GM23338 (cell line): ENCODE results near the gene THRB. TPM values are rescaled to one million over a fixed set of nuclear protein-coding genes. Genes with fewer than 3 reads are reported as not detected.

Source experiments
- ATAC-seq: fragments of 200-7000 bp; cut with Tn5 transposase; 3 replicates; pipeline ENCODE4 v1.9.1; 2020
- DNase-seq: peaks from one replicate; pipeline ENCODE4 v3.0.0-alpha.2; 2015; ENCODE audit warnings: low spot score
- H2AFZ ChIP-seq: fragments of 200-600 bp; sonication (generic); 2 replicates; pipeline ENCODE4 v1.8.0; 2016; ENCODE audit warnings: antibody characterized with exemption, mild to moderate bottlenecking, moderate library complexity
- H3F3A ChIP-seq: fragments of 200-600 bp; sonication (generic); replicated peaks from 2 replicates; pipeline ENCODE4 v1.8.0; 2017; ENCODE audit warnings: antibody characterized with exemption, mixed run types, low read depth
- H3K27ac ChIP-seq: fragments of 200-600 bp; sonication (generic); 2 replicates; pipeline ENCODE4 v1.6.1; 2016; ENCODE audit warnings: low read depth
- H3K27me3 ChIP-seq: fragments of 200-600 bp; sonication (generic); 2 replicates; pipeline ENCODE4 v1.8.0; 2016; ENCODE audit warnings: mild to moderate bottlenecking, mixed run types, moderate library complexity; ENCODE audit not compliant: insufficient read depth
- H3K36me3 ChIP-seq: fragments of 200-600 bp; sonication (generic); 2 replicates; pipeline ENCODE4 v1.8.0; 2016; ENCODE audit warnings: mild to moderate bottlenecking; ENCODE audit not compliant: insufficient read depth
- H3K4me1 ChIP-seq: fragments of 200-600 bp; sonication (generic); 2 replicates; pipeline ENCODE4 v1.8.0; 2016; ENCODE audit warnings: mild to moderate bottlenecking, moderate library complexity; ENCODE audit not compliant: insufficient read depth
- H3K4me2 ChIP-seq: fragments of 200-600 bp; sonication (generic); 2 replicates; pipeline ENCODE4 v1.7.1; 2017; ENCODE audit warnings: mixed run types
- H3K4me3 ChIP-seq: fragments of 200-600 bp; sonication (generic); 2 replicates; pipeline ENCODE4 v1.6.1; 2016; ENCODE audit warnings: mixed run types
- H3K79me2 ChIP-seq: fragments of 200-600 bp; sonication (generic); replicated peaks from 2 replicates; pipeline ENCODE4 v1.8.0; 2017; ENCODE audit warnings: mild to moderate bottlenecking; ENCODE audit not compliant: insufficient read depth
- H3K9me2 ChIP-seq: fragments of 200-600 bp; sonication (generic); 2 replicates; pipeline ENCODE4 v1.8.0; 2017; ENCODE audit not compliant: insufficient read depth
- H4K20me1 ChIP-seq: fragments of 200-600 bp; sonication (generic); replicated peaks from 2 replicates; pipeline ENCODE4 v1.8.0; 2017; ENCODE audit warnings: mild to moderate bottlenecking; ENCODE audit not compliant: insufficient read depth
- H3K27ac Mint-ChIP-seq: 2 replicates; pipeline ENCODE4 v1.8.0; 2020; ENCODE audit warnings: inconsistent platforms, mild to moderate bottlenecking, moderate library complexity, mixed read lengths
- H3K27me3 Mint-ChIP-seq: 3 replicates; pipeline ENCODE4 v1.8.0; 2022; ENCODE audit warnings: low read depth, mild to moderate bottlenecking, moderate library complexity, mixed read lengths, inconsistent platforms; ENCODE audit not compliant: insufficient read depth, poor library complexity
- H3K36me3 Mint-ChIP-seq: 3 replicates; pipeline ENCODE4 v1.8.0; 2021; ENCODE audit warnings: low read depth, mild to moderate bottlenecking, inconsistent platforms, moderate library complexity, mixed read lengths
- H3K4me1 Mint-ChIP-seq: 3 replicates; pipeline ENCODE4 v1.8.0; 2020; ENCODE audit warnings: mild to moderate bottlenecking, inconsistent platforms, mixed read lengths
- H3K4me3 Mint-ChIP-seq: 3 replicates; pipeline ENCODE4 v1.8.0; 2021; ENCODE audit warnings: moderate library complexity, mild to moderate bottlenecking, inconsistent platforms, mixed read lengths
- H3K9me3 Mint-ChIP-seq: 3 replicates; pipeline ENCODE4 v1.8.0; 2020; ENCODE audit warnings: moderate library complexity, mild to moderate bottlenecking, inconsistent platforms, mixed read lengths
- CREB1 ChIP-seq: fragments of 250-450 bp; sonication (Bioruptor Pico); IDR thresholded peaks from 2 replicates; pipeline ENCODE4 v1.5.0; 2020; ENCODE audit warnings: low read depth, mild to moderate bottlenecking, moderate library complexity
- EZH2 ChIP-seq: fragments of 200-600 bp; sonication (generic); IDR thresholded peaks from one replicate; pipeline ENCODE4 v1.8.0; 2017; ENCODE audit warnings: antibody characterized with exemption, mild to moderate bottlenecking, low read depth; ENCODE audit not compliant: unreplicated experiment
- EZH2phosphoT487 ChIP-seq: fragments of 200-600 bp; sonication (generic); IDR thresholded peaks from one replicate; pipeline ENCODE4 v1.8.1; 2018; ENCODE audit warnings: antibody characterized with exemption; ENCODE audit not compliant: unreplicated experiment
- JUNB ChIP-seq: IDR thresholded peaks from one replicate; pipeline ENCODE4 v1.6.1; 2016; ENCODE audit warnings: antibody characterized with exemption; ENCODE audit not compliant: unreplicated experiment
- NANOG ChIP-seq: IDR thresholded peaks from 2 replicates; pipeline ENCODE4 v1.6.1; 2016; ENCODE audit warnings: antibody characterized with exemption, borderline replicate concordance
- POLR2AphosphoS5 ChIP-seq: IDR thresholded peaks from 2 replicates; pipeline ENCODE4 v1.6.1; 2016; ENCODE audit warnings: antibody characterized with exemption, low read depth
- STAT1 ChIP-seq: IDR thresholded peaks from one replicate; pipeline ENCODE4 v1.6.1; 2016; ENCODE audit warnings: antibody characterized with exemption; ENCODE audit not compliant: unreplicated experiment
- ZNF114 ChIP-seq: fragments of 250-450 bp; sonication (Bioruptor Pico); IDR thresholded peaks from 2 replicates; pipeline ENCODE4 v1.5.0; 2020; ENCODE audit warnings: mild to moderate bottlenecking, moderate library complexity
- ZNF331 ChIP-seq: fragments of 250-450 bp; sonication (Bioruptor Pico); IDR thresholded peaks from 2 replicates; pipeline ENCODE4 v1.5.0; 2020; ENCODE audit warnings: low read depth, mild to moderate bottlenecking, moderate library complexity
- polyA plus RNA-seq: library from polyadenylated mRNA; unstranded; fragments of >200 nt; fragmentation: Nextera tagmentation; extraction: Ambion mirVana; gene quantifications from 2 replicates; pipeline ENCODE4 v1.2.1, GENCODE V29; 2016
- total RNA-seq: library from RNA; depleted of rRNA; stranded (reverse); fragments of >200 nt; shearing (Covaris generic); gene quantifications from 2 replicates; pipeline ENCODE4 v1.2.3, GENCODE V29; 2014
- TF ChIP-seq, protein P1 (sequence below): IDR thresholded peaks from one replicate; pipeline ENCODE4 v1.6.1; 2018; ENCODE audit warnings: antibody characterized with exemption; ENCODE audit not compliant: unreplicated experiment
- TF ChIP-seq, protein P2 (sequence below), 2 experiments: fragments of 200-600 bp in 1 of 2; sonication (generic) in 1 of 2; conservative IDR thresholded peaks; 2 replicates each; pipeline versions ENCODE4 v1.5.1 to v1.6.1; 2016 to 2017; ENCODE audit warnings: antibody characterized with exemption in 2 of 2, low read depth in 2 of 2, mild to moderate bottlenecking in 2 of 2, moderate library complexity in 1 of 2
- TF ChIP-seq, protein P3 (sequence below): IDR thresholded peaks from 2 replicates; pipeline ENCODE4 v1.6.1; 2016; ENCODE audit warnings: antibody characterized with exemption
- TF ChIP-seq, protein P4 (sequence below): fragments of 250-450 bp; sonication (Bioruptor Pico); IDR thresholded peaks from 2 replicates; pipeline ENCODE4 v1.5.0; 2020; ENCODE audit warnings: mild to moderate bottlenecking, moderate library complexity

THRB gene
- total and polyA plus RNA-seq, 2 experiments from 2014 or later: 1.7 to 3.2 TPM

DNA sequence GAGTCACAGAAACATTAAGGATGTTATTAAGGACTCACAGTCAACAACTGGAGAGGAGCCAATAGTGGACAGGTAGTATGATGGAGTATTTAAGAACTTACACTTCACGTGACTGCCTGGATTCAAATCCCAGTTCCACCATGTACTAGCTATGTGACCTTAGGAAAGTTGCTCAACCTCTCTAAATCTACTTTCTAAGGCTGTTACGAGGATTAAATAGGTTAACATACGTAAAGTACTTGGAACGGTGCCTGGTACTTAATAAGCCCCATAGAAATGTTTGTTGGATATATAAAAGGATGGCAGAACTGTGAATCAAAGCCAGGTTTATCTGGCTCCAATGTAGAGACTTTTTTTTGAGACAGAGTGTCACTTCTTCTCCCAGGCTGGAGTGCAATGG is 24.4 kb downstream of the THRB start:
- Histone ChIP-seq H3K4me2 (no peak overlapping the region), H3K79me2 (no peaks in the 10 kb centered on the region; the same call in 1 of the 2 replicates), H2AFZ (no peak overlapping the region), H3K9me2 (0 out of 2 replicates have a peak, but pooled peaks cover 13% of the 10 kb centered on the region), H3K27ac (no peak overlapping the region), H3K4me1 (no peaks in the 10 kb centered on the region), H3F3A (no peaks in the 10 kb centered on the region), H3K27me3 (0 out of 2 replicates have a peak, but pooled peaks cover under 1% of the 10 kb centered on the region), H3K4me3 (no peak overlapping the region), H4K20me1 (no peaks in the 10 kb centered on the region), H3K36me3 (no peaks in the 10 kb centered on the region)
- Mint-ChIP-seq H3K4me1 (no peaks in the 10 kb centered on the region), H3K27me3 (no peaks in the 10 kb centered on the region), H3K4me3 (no peak overlapping the region), H3K27ac (no peak overlapping the region), H3K9me3 (no peaks in the 10 kb centered on the region), H3K36me3 (no peaks in the 10 kb centered on the region)
- ATAC-seq: no peak
- no peak for DNase-seq
- TF ChIP-seq EZH2phosphoT487 (no peak), JUNB (no peak), ZNF331 (CRISPR knock-in tag) (no peak), STAT1 (no peak), CREB1 (CRISPR knock-in tag) (no peak), EZH2 (no peak), POLR2AphosphoS5 (no peak), NANOG (no peak), ZNF114 (CRISPR knock-in tag) (no peak)
- TF ChIP-seq, protein P1, sequence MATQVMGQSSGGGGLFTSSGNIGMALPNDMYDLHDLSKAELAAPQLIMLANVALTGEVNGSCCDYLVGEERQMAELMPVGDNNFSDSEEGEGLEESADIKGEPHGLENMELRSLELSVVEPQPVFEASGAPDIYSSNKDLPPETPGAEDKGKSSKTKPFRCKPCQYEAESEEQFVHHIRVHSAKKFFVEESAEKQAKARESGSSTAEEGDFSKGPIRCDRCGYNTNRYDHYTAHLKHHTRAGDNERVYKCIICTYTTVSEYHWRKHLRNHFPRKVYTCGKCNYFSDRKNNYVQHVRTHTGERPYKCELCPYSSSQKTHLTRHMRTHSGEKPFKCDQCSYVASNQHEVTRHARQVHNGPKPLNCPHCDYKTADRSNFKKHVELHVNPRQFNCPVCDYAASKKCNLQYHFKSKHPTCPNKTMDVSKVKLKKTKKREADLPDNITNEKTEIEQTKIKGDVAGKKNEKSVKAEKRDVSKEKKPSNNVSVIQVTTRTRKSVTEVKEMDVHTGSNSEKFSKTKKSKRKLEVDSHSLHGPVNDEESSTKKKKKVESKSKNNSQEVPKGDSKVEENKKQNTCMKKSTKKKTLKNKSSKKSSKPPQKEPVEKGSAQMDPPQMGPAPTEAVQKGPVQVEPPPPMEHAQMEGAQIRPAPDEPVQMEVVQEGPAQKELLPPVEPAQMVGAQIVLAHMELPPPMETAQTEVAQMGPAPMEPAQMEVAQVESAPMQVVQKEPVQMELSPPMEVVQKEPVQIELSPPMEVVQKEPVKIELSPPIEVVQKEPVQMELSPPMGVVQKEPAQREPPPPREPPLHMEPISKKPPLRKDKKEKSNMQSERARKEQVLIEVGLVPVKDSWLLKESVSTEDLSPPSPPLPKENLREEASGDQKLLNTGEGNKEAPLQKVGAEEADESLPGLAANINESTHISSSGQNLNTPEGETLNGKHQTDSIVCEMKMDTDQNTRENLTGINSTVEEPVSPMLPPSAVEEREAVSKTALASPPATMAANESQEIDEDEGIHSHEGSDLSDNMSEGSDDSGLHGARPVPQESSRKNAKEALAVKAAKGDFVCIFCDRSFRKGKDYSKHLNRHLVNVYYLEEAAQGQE: no peak
- TF ChIP-seq, protein P2, sequence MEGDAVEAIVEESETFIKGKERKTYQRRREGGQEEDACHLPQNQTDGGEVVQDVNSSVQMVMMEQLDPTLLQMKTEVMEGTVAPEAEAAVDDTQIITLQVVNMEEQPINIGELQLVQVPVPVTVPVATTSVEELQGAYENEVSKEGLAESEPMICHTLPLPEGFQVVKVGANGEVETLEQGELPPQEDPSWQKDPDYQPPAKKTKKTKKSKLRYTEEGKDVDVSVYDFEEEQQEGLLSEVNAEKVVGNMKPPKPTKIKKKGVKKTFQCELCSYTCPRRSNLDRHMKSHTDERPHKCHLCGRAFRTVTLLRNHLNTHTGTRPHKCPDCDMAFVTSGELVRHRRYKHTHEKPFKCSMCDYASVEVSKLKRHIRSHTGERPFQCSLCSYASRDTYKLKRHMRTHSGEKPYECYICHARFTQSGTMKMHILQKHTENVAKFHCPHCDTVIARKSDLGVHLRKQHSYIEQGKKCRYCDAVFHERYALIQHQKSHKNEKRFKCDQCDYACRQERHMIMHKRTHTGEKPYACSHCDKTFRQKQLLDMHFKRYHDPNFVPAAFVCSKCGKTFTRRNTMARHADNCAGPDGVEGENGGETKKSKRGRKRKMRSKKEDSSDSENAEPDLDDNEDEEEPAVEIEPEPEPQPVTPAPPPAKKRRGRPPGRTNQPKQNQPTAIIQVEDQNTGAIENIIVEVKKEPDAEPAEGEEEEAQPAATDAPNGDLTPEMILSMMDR (conservative IDR thresholded peaks at IDR 0.05; ENCODE audit: low read depth in 2 of 2): no peak
- TF ChIP-seq, protein P3, sequence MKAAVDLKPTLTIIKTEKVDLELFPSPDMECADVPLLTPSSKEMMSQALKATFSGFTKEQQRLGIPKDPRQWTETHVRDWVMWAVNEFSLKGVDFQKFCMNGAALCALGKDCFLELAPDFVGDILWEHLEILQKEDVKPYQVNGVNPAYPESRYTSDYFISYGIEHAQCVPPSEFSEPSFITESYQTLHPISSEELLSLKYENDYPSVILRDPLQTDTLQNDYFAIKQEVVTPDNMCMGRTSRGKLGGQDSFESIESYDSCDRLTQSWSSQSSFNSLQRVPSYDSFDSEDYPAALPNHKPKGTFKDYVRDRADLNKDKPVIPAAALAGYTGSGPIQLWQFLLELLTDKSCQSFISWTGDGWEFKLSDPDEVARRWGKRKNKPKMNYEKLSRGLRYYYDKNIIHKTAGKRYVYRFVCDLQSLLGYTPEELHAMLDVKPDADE: no peak
- TF ChIP-seq, protein P4, sequence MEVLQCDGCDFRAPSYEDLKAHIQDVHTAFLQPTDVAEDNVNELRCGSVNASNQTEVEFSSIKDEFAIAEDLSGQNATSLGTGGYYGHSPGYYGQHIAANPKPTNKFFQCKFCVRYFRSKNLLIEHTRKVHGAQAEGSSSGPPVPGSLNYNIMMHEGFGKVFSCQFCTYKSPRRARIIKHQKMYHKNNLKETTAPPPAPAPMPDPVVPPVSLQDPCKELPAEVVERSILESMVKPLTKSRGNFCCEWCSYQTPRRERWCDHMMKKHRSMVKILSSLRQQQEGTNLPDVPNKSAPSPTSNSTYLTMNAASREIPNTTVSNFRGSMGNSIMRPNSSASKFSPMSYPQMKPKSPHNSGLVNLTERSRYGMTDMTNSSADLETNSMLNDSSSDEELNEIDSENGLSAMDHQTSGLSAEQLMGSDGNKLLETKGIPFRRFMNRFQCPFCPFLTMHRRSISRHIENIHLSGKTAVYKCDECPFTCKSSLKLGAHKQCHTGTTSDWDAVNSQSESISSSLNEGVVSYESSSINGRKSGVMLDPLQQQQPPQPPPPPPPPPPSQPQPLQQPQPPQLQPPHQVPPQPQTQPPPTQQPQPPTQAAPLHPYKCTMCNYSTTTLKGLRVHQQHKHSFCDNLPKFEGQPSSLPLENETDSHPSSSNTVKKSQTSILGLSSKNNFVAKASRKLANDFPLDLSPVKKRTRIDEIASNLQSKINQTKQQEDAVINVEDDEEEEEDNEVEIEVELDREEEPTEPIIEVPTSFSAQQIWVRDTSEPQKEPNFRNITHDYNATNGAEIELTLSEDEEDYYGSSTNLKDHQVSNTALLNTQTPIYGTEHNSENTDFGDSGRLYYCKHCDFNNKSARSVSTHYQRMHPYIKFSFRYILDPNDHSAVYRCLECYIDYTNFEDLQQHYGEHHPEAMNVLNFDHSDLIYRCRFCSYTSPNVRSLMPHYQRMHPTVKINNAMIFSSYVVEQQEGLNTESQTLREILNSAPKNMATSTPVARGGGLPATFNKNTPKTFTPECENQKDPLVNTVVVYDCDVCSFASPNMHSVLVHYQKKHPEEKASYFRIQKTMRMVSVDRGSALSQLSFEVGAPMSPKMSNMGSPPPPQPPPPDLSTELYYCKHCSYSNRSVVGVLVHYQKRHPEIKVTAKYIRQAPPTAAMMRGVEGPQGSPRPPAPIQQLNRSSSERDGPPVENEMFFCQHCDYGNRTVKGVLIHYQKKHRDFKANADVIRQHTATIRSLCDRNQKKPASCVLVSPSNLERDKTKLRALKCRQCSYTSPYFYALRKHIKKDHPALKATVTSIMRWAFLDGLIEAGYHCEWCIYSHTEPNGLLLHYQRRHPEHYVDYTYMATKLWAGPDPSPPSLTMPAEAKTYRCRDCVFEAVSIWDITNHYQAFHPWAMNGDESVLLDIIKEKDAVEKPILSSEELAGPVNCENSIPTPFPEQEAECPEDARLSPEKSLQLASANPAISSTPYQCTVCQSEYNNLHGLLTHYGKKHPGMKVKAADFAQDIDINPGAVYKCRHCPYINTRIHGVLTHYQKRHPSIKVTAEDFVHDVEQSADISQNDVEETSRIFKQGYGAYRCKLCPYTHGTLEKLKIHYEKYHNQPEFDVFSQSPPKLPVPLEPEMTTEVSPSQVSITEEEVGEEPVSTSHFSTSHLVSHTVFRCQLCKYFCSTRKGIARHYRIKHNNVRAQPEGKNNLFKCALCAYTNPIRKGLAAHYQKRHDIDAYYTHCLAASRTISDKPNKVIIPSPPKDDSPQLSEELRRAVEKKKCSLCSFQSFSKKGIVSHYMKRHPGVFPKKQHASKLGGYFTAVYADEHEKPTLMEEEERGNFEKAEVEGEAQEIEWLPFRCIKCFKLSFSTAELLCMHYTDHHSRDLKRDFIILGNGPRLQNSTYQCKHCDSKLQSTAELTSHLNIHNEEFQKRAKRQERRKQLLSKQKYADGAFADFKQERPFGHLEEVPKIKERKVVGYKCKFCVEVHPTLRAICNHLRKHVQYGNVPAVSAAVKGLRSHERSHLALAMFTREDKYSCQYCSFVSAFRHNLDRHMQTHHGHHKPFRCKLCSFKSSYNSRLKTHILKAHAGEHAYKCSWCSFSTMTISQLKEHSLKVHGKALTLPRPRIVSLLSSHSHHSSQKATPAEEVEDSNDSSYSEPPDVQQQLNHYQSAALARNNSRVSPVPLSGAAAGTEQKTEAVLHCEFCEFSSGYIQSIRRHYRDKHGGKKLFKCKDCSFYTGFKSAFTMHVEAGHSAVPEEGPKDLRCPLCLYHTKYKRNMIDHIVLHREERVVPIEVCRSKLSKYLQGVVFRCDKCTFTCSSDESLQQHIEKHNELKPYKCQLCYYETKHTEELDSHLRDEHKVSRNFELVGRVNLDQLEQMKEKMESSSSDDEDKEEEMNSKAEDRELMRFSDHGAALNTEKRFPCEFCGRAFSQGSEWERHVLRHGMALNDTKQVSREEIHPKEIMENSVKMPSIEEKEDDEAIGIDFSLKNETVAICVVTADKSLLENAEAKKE (CRISPR knock-in tag): no peak
